Transverse colon (tissue), 4 donors: ENCODE data around the gene ELAVL2. TPM values are rescaled to one million over a fixed set of nuclear protein-coding genes. Genes with fewer than 3 reads are reported as not detected.
"Not testable (repeated sequence)": the region's sequence is repeated elsewhere in the genome, so short reads cannot be mapped to it uniquely, and the experiment has no call there.

Source experiments
- DNase-seq: peaks from one replicate; pipeline ENCODE4 v3.0.0-alpha.2; 2019
- H3K27ac ChIP-seq, 4 donors: fragments of 200-600 bp; sonication (generic); 2 replicates each; pipeline ENCODE4 v1.5.1; 2016 to 2018; ENCODE audit warnings: inconsistent platforms in 4 of 4
- H3K27me3 ChIP-seq: fragments of 200-600 bp; sonication (generic); 2 replicates; pipeline ENCODE4 v1.5.1; 2017; ENCODE audit warnings: inconsistent platforms
- H3K36me3 ChIP-seq, 4 donors: fragments of 200-600 bp; sonication (generic); 2 replicates each; pipeline ENCODE4 v1.5.1; 2017 to 2019; ENCODE audit warnings: inconsistent platforms in 4 of 4
- H3K4me1 ChIP-seq, 4 donors: fragments of 200-600 bp; sonication (generic); 2 replicates each; pipeline ENCODE4 v1.5.1; 2017 to 2020; ENCODE audit warnings: inconsistent platforms in 4 of 4
- H3K4me3 ChIP-seq, 4 donors: fragments of 200-600 bp; sonication (generic); 1 replicate in 1 of 4; 2 replicates in 3 of 4; pipeline versions ENCODE4 v1.5.1 to v1.6.1; 2017 to 2019; ENCODE audit warnings: inconsistent platforms in 4 of 4
- H3K9me3 ChIP-seq, 2 donors: fragments of 200-600 bp; sonication (generic); 2 replicates each; pipeline ENCODE4 v1.5.1; 2017 to 2019; ENCODE audit warnings: inconsistent platforms in 2 of 2
- EP300 ChIP-seq: sonication (generic); formaldehyde crosslinking; IDR thresholded peaks from one replicate; pipeline ENCODE4 v1.6.1; 2017; ENCODE audit warnings: antibody characterized with exemption, low read depth
- POLR2A ChIP-seq: fragments of 450-650 bp; IDR thresholded peaks from one replicate; pipeline ENCODE4 v1.6.1; 2016; ENCODE audit warnings: antibody characterized with exemption, mild to moderate bottlenecking, moderate library complexity
- POLR2AphosphoS5 ChIP-seq, 3 donors: sonication (generic); formaldehyde crosslinking; IDR thresholded peaks; one replicate each; pipeline ENCODE4 v1.6.1; 2016; ENCODE audit warnings: antibody characterized with exemption in 3 of 3
- WGBS, 2 donors: methylation state at CpG; one replicate each; pipeline ENCODE4 v1.1.5; 2018; ENCODE audit warnings: low coverage in 1 of 2; 5-methylcytosine and 5-hydroxymethylcytosine counted together
- in situ Hi-C, 4 donors: fragments of 200-750 bp; cut with MboI; loops; one replicate each; pipeline versions ENCODE4 v1.15.0 to v1.15.1; 2017; ENCODE audit warnings: low sequenced_read_pairs in 3 of 4, low pct_ligation_motif_present in 1 of 4, low pct_unique_long_range_greater_than_20kb in 1 of 4
- intact Hi-C: fragments of 100-400 bp; cut with DNase I; formaldehyde crosslinking; loops from one replicate; pipeline ENCODE4 v1.15.1; 2023; ENCODE audit warnings: low total_unique reads
- total RNA-seq, 4 donors: library from RNA; depleted of rRNA; stranded (reverse); fragments of >200 nt; gene quantifications; one replicate each; pipeline ENCODE4 v1.1.0, GENCODE V29; 2016
- TF ChIP-seq, protein P1 (sequence below), 5 experiments: fragments of 200-600 bp in 3 of 5; fragments of 450-650 bp in 2 of 5; sonication (generic) in 3 of 5; IDR thresholded peaks; 1 replicate in 2 of 5; 2 replicates in 3 of 5; pipeline ENCODE4 v1.5.1; 2016 to 2017; ENCODE audit warnings: antibody characterized with exemption in 5 of 5, inconsistent platforms in 3 of 5, mild to moderate bottlenecking in 2 of 5, moderate library complexity in 1 of 5

The ELAVL2 gene
- total RNA-seq, 4 donors from 2014 or later, result 0.41 to 2.2 (median 0.60) TPM; not detected in 1

DNA sequence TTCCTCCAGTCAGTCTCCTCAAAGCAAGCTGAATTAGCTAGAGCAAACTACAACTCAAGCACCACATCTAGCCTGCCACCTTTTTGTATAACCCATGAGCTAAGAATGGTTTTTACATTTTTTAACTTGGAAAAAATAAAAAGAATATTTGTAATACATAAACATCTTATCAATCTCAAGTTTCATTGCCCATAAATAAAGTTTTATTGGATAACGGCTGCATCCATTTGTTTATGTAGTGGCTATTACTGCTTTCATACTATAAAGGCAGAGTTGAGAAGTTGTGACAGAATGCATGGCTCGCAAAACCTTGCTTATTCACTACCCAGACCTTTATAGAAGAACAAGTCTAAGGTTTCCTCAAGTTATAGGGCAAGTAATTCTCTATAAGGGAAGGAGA lies 95.7 kb downstream of the ELAVL2 start:
- Histone ChIP-seq H3K4me1 (no peaks in the 10 kb centered on the region), H3K27me3 (no peaks in the 10 kb centered on the region), H3K36me3 (no peaks in the 10 kb centered on the region), H3K4me3 (no peak overlapping the region), H3K27ac (no peak overlapping the region), H3K9me3 (no peaks in the 10 kb centered on the region)
- DNase-seq, result no peak
- intact Hi-C loops, result no loop called here
- WGBS, 2 donors, result 35 to 54% methylated on average over 2 of the region's 2 CpGs
- TF ChIP-seq, protein P1, sequence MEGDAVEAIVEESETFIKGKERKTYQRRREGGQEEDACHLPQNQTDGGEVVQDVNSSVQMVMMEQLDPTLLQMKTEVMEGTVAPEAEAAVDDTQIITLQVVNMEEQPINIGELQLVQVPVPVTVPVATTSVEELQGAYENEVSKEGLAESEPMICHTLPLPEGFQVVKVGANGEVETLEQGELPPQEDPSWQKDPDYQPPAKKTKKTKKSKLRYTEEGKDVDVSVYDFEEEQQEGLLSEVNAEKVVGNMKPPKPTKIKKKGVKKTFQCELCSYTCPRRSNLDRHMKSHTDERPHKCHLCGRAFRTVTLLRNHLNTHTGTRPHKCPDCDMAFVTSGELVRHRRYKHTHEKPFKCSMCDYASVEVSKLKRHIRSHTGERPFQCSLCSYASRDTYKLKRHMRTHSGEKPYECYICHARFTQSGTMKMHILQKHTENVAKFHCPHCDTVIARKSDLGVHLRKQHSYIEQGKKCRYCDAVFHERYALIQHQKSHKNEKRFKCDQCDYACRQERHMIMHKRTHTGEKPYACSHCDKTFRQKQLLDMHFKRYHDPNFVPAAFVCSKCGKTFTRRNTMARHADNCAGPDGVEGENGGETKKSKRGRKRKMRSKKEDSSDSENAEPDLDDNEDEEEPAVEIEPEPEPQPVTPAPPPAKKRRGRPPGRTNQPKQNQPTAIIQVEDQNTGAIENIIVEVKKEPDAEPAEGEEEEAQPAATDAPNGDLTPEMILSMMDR (IDR thresholded peaks at IDR 0.05), result no peak
- TF ChIP-seq POLR2A, result no peak
- TF ChIP-seq EP300, result no peak
- TF ChIP-seq POLR2AphosphoS5 (IDR thresholded peaks at IDR 0.05), result no peak
- in situ Hi-C loops, result no loop called here

DNA sequence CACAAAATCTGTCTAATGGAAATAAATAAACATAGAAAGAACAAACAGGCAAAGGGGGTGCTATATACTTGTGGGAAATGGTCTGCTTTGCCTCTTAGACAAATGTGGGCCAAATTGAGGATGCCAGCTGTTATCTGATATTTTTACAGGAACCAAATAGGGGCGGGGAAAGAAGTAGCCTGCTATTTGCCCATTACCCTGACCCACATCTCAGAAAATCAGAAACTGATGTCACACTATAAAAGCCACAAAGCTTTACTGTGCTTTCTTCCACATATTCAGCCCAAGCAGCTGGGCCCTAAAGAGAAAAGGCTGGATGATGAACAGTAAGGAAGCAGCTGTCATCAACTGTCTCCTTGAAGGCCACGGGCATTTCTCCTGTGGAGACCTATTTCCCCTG lies 97.3 kb downstream of the ELAVL2 start:
- intact Hi-C loops (no loop called here), in situ Hi-C loops (loop anchor here in 1 of 4 donors (10.0 kb wide), 1 partner anchor 56 kb away; no protein-coding TSS in a partner anchor)
- no peak overlapping the region for H3K4me3 ChIP-seq
- H3K9me3 ChIP-seq, result no peaks in the 10 kb centered on the region
- DNase-seq, result no peak
- H3K36me3 ChIP-seq, result no peaks in the 10 kb centered on the region
- 62 to 80% methylated on average over 2 of the region's 2 CpGs for WGBS, 2 donors
- no peak overlapping the region for H3K27ac ChIP-seq
- H3K27me3 ChIP-seq, result no peaks in the 10 kb centered on the region
- TF ChIP-seq POLR2AphosphoS5 (IDR thresholded peaks at IDR 0.05) (no peak), POLR2A (no peak), EP300 (no peak)
- TF ChIP-seq, protein P1 (IDR thresholded peaks at IDR 0.05), result no peak
- no peaks in the 10 kb centered on the region for H3K4me1 ChIP-seq

DNA sequence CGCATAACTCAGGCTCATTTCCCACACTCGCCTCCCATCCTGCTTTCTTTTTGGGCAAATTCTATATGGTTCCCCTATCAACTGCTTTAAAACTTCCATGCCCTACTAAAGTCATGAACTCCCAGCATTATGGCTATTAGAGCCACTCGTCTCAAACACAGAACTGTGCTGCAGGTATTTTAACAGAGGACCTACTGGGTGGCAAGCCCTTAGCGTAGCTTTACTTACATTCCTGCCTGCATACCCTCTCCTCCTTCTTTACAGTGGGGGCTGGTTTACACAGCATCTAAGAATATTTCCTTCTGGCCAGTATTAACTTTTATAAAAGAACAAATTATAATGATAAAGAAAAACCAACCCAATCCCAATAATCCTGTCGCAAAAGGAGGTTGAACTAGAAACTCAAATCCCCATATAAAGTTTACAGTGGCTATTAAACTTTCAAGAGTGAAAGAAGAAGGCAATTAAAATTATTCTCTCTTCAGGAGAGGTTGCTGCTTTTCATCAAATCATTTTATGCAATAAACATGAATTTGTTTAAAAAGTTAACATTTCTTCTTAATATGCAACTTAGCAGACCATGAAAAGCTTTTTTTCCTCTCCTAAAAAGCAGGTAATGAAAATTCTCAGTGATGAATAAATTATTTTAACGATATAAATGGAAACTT lies 100.6 kb downstream of the ELAVL2 start:
- no peaks in the 10 kb centered on the region for H3K36me3 ChIP-seq
- intact Hi-C loops, result no loop called here
- H3K27me3 ChIP-seq, result no peaks in the 10 kb centered on the region
- in situ Hi-C loops, result loop anchor here in 1 of 4 donors (10.0 kb wide), 1 partner anchor 59 kb away; no protein-coding TSS in a partner anchor
- DNase-seq, result no peak
- 70 to 71% methylated on average over 6 of the region's 6 CpGs for WGBS, 2 donors
- H3K9me3 ChIP-seq, result no peaks in the 10 kb centered on the region
- no peak overlapping the region for H3K4me3 ChIP-seq
- no peak overlapping the region for H3K27ac ChIP-seq
- TF ChIP-seq POLR2A (no peak), EP300 (no peak), POLR2AphosphoS5 (IDR thresholded peaks at IDR 0.05) (no peak)
- TF ChIP-seq, protein P1 (IDR thresholded peaks at IDR 0.05), result no peak
- no peaks in the 10 kb centered on the region for H3K4me1 ChIP-seq

DNA sequence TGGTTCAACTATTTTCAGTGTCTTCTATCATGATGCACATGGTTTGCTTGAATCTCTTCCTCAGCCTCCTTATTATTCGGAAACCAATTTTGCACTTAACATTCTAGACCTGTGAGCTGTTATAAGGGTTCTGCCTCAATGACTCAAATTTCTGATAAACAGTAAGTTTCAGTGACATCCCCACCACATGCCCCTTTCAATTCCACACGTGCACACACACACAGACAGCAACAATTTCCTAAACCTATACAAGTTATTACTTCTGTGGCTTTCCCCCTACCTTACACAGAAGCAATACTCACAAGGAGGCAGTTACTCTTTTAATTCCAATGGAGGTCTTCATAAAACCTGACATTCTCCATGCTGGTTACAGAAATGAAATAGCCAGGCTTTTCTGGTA lies 102.4 kb downstream of the ELAVL2 start:
- WGBS, 2 donors, result 84 to 87% methylated on average over 2 of the region's 2 CpGs
- in situ Hi-C loops (loop anchor here in 1 of 4 donors (10.0 kb wide), 1 partner anchor 61 kb away; no protein-coding TSS in a partner anchor), intact Hi-C loops (no loop called here)
- no peaks in the 10 kb centered on the region for H3K36me3 ChIP-seq
- H3K27me3 ChIP-seq, result no peaks in the 10 kb centered on the region
- no peak overlapping the region for H3K27ac ChIP-seq
- H3K9me3 ChIP-seq, result no peaks in the 10 kb centered on the region
- H3K4me3 ChIP-seq, result no peak overlapping the region
- no peak for DNase-seq
- H3K4me1 ChIP-seq, result no peaks in the 10 kb centered on the region
- TF ChIP-seq, protein P1 (IDR thresholded peaks at IDR 0.05), result no peak
- no peak for TF ChIP-seq EP300
- no peak for TF ChIP-seq POLR2AphosphoS5 (IDR thresholded peaks at IDR 0.05)
- TF ChIP-seq POLR2A, result no peak

DNA sequence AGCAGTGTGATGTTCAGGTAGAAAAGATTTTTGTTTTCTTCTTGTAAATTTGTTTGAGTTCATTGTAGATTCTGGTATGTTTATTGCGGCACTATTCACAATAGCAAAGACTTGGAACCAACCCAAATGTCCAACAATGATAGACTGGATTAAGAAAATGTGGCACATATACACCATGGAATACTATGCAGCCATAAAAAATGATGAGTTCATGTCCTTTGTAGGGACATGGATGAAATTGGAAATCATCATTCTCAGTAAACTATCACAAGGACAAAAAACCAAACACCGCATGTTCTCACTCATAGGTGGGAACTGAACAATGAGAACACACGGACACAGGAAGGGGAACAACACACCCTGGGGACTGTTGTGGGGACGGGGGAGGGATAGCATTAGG lies 103.0 kb downstream of the ELAVL2 start:
- H3K27me3 ChIP-seq, DNase-seq, H3K27ac ChIP-seq, H3K4me3 ChIP-seq, H3K9me3 ChIP-seq, H3K4me1 ChIP-seq, intact Hi-C loops, H3K36me3 ChIP-seq: not testable (repeated sequence)
- WGBS, 2 donors, result 80 to 85% methylated on average over 2 to 4 of the region's 4 CpGs
- in situ Hi-C loops, result loop anchor here in 1 of 4 donors (10.0 kb wide), 1 partner anchor 62 kb away; no protein-coding TSS in a partner anchor
